ENCODE measurements around the gene HTR5A. TPM values are rescaled to one million over a fixed set of nuclear protein-coding genes. Genes with fewer than 3 reads are reported as not detected.

Gene HTR5A
- total RNA-seq, 2 experiments from 2014 or later: not detected

DNA sequence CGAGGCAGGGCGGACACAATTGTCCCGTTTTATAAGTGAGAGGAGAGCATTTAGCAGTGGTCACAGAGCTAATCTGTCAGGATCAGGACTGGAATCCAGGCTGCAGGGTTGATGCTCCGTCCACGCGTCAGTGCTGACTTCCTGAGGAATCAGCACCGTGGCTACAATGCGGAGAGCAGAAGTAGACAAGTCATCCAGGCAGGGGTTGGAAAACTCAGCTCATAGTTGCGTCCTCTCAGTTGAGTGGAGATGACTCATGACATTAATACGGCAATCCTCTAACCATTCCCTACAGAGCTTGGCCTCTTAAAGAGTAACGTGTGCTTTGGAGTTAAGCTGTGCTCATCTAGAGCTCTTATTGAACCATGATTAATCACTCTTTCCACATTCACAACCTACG is 17.1 kb upstream of the HTR5A start:
- POLR2A ChIA-PET: no interaction called here
- TF ChIP-seq CTCF (IDR thresholded peaks at IDR 0.05): no peak
- CTCF ChIA-PET: no interaction called here
- Mint-ChIP-seq H3K27ac (no peak overlapping the region), H3K4me1 (ENCODE audit: low read depth) (no peaks in the 10 kb centered on the region), H3K27me3 (peaks cover 9% of the 10 kb centered on the region), H3K9me3 (no peaks in the 10 kb centered on the region), H3K36me3 (ENCODE audit: low read depth) (no peaks in the 10 kb centered on the region), H3K4me3 (no peak overlapping the region)
- no peak overlapping the region for H3K4me3 ChIP-seq (ENCODE audit: low read length)
- intact Hi-C loops (cut with DNase I, micrococcal nuclease): no loop called here
- no peak for DNase-seq
- H3K36me3 ChIP-seq (ENCODE audit: insufficient read depth, low read length): no peaks in the 10 kb centered on the region
- no peaks in the 10 kb centered on the region for H3K27me3 ChIP-seq (ENCODE audit: control insufficient read depth in 1 of 2, insufficient read depth in 2 of 2, low read length in 2 of 2)
- ATAC-seq (ENCODE audit: poor library complexity): no peak
- H3K4me1 ChIP-seq (ENCODE audit: insufficient read depth, low read length): no peaks in the 10 kb centered on the region
- H3K9me3 ChIP-seq (ENCODE audit: control insufficient read depth in 1 of 2, insufficient read depth in 1 of 2, low read length in 2 of 2): peaks cover 0 to 4% of the 10 kb centered on the region in 2 experiments
- no peak overlapping the region for H3K27ac ChIP-seq (ENCODE audit: low read depth in 1 of 2, low read length in 2 of 2)

DNA sequence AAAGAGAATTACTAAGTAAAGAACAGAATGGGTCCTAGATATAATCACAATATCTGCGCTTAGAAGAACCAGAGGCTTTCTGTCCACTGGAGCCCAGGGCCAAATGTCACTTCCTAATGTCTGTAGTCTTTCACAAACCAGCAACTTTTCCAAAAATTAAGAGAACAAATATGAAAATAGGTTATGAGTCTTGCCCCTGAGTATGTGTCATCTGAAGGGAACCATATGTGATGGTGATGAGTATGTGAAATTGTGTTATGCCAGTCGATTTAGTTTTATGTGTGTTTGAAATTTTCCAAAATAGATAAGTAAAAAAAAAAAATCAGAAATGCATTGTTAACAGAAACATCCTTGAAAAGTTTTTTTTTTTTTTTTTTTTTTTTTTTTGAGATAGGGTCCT is 15.4 kb upstream of the HTR5A start:
- ChIA-PET CTCF (no interaction called here), POLR2A (no interaction called here)
- Histone ChIP-seq H3K9me3 (ENCODE audit: control insufficient read depth in 1 of 2, insufficient read depth in 1 of 2, low read length in 2 of 2) (peaks cover 0 to 4% of the 10 kb centered on the region in 2 experiments), H3K27me3 (ENCODE audit: control insufficient read depth in 1 of 2, insufficient read depth in 2 of 2, low read length in 2 of 2) (peaks cover 0 to 5% of the 10 kb centered on the region in 2 experiments), H3K4me1 (ENCODE audit: insufficient read depth, low read length) (no peaks in the 10 kb centered on the region), H3K36me3 (ENCODE audit: insufficient read depth, low read length) (no peaks in the 10 kb centered on the region), H3K4me3 (ENCODE audit: low read length) (no peak overlapping the region), H3K27ac (ENCODE audit: low read depth in 1 of 2, low read length in 2 of 2) (no peak overlapping the region)
- DNase-seq (no peak), ATAC-seq (ENCODE audit: poor library complexity) (no peak)
- no peak overlapping the region for H3K27ac Mint-ChIP-seq
- intact Hi-C loops (cut with DNase I, micrococcal nuclease): no loop called here
- peaks cover 25% of the 10 kb centered on the region for H3K27me3 Mint-ChIP-seq
- H3K36me3 Mint-ChIP-seq (ENCODE audit: low read depth): no peaks in the 10 kb centered on the region
- no peak overlapping the region for H3K4me3 Mint-ChIP-seq
- H3K4me1 Mint-ChIP-seq (ENCODE audit: low read depth): no peaks in the 10 kb centered on the region
- TF ChIP-seq CTCF (IDR thresholded peaks at IDR 0.05): no peak
- H3K9me3 Mint-ChIP-seq: no peaks in the 10 kb centered on the region

- Histone ChIP-seq H3K27me3 (ENCODE audit: control insufficient read depth in 1 of 2, insufficient read depth in 2 of 2, low read length in 2 of 2) (peaks cover 0 to 5% of the 10 kb centered on the region in 2 experiments), H3K4me1 (ENCODE audit: insufficient read depth, low read length) (no peaks in the 10 kb centered on the region), H3K4me3 (ENCODE audit: low read length) (no peak overlapping the region), H3K27ac (ENCODE audit: low read depth in 1 of 2, low read length in 2 of 2) (no peak overlapping the region), H3K9me3 (ENCODE audit: control insufficient read depth in 1 of 2, insufficient read depth in 1 of 2, low read length in 2 of 2) (peaks cover 0 to 4% of the 10 kb centered on the region in 2 experiments), H3K36me3 (ENCODE audit: insufficient read depth, low read length) (no peaks in the 10 kb centered on the region)
- POLR2A ChIA-PET: interaction anchor here (0.7 kb wide), 1 partner anchor 75 kb away, joined by 3 read pairs; no protein-coding TSS in a partner anchor
- TF ChIP-seq CTCF (IDR thresholded peaks at IDR 0.05): no peak
- no peak for ATAC-seq (ENCODE audit: poor library complexity)
- intact Hi-C loops (cut with DNase I, micrococcal nuclease): no loop called here
- H3K4me1 Mint-ChIP-seq (ENCODE audit: low read depth): no peaks in the 10 kb centered on the region
- no peak for DNase-seq
- H3K4me3 Mint-ChIP-seq: no peak overlapping the region
- no peaks in the 10 kb centered on the region for H3K36me3 Mint-ChIP-seq (ENCODE audit: low read depth)
- peaks cover 46% of the 10 kb centered on the region for H3K27me3 Mint-ChIP-seq
- no peak overlapping the region for H3K27ac Mint-ChIP-seq
- H3K9me3 Mint-ChIP-seq: no peaks in the 10 kb centered on the region
- CTCF ChIA-PET: no interaction called here
These were observed 13.0 kb upstream of the HTR5A start for GRCh38 chr7:155057076-155057475.
